ENCODE measurements around the gene CTNNA3.

The CTNNA3 gene

GRCh38 chr10:66167816-66168215, 1528.2 kb downstream of the CTNNA3 start:
- DNase-seq: no peak

- DNase-seq: no peak
Measured at GRCh38 chr10:66162560-66163143, 1533.3 kb downstream of the CTNNA3 start.

- no peak for DNase-seq
Measured at GRCh38 chr10:66151346-66151745, 1544.6 kb downstream of the CTNNA3 start.

- no peak for DNase-seq
Measured at GRCh38 chr10:66148312-66148711, 1547.7 kb downstream of the CTNNA3 start.

GRCh38 chr10:66144016-66144415, 1552.0 kb downstream of the CTNNA3 start:
- DNase-seq: no peak

GRCh38 chr10:66102756-66103155, 1593.2 kb downstream of the CTNNA3 start:
- DNase-seq: no peak

GRCh38 chr10:66098595-66099480, 1597.2 kb downstream of the CTNNA3 start:
- DNase-seq: no peak

- no peak for DNase-seq
Measured at GRCh38 chr10:66095610-66096009, 1600.4 kb downstream of the CTNNA3 start.

GRCh38 chr10:66085906-66086305, 1610.1 kb downstream of the CTNNA3 start:
- DNase-seq: no peak

GRCh38 chr10:66071907-66072306, 1624.1 kb downstream of the CTNNA3 start:
- no peak for DNase-seq

- DNase-seq: no peak
Measured at GRCh38 chr10:66058594-66058993, 1637.4 kb downstream of the CTNNA3 start.

- no peak for DNase-seq
Measured at GRCh38 chr10:66049335-66049734, 1646.7 kb downstream of the CTNNA3 start.

- DNase-seq: no peak
Measured at GRCh38 chr10:66045859-66046258, 1650.1 kb downstream of the CTNNA3 start.

- DNase-seq: no peak
Measured at GRCh38 chr10:66041771-66042170, 1654.2 kb downstream of the CTNNA3 start.

- no peak for DNase-seq
Measured at GRCh38 chr10:66038623-66039022, 1657.4 kb downstream of the CTNNA3 start.

- no peak for DNase-seq
Measured at GRCh38 chr10:66026321-66026720, 1669.7 kb downstream of the CTNNA3 start.

GRCh38 chr10:66025186-66025585, 1670.8 kb downstream of the CTNNA3 start:
- DNase-seq: no peak

- DNase-seq: no peak
Measured at GRCh38 chr10:66021423-66021822, 1674.6 kb downstream of the CTNNA3 start.

- DNase-seq: no peak
Measured at GRCh38 chr10:66008221-66008620, 1687.8 kb downstream of the CTNNA3 start.

- no peak for DNase-seq
Measured at GRCh38 chr10:66006411-66006810, 1689.6 kb downstream of the CTNNA3 start.

- no peak for DNase-seq
Measured at GRCh38 chr10:65993451-65993850, 1702.5 kb downstream of the CTNNA3 start.

GRCh38 chr10:65968871-65969270, 1727.1 kb downstream of the CTNNA3 start:
- DNase-seq: no peak

GRCh38 chr10:65968437-65968836, 1727.6 kb downstream of the CTNNA3 start:
- no peak for DNase-seq

- no peak for DNase-seq
Measured at GRCh38 chr10:65964205-65964604, 1731.8 kb downstream of the CTNNA3 start.

- DNase-seq: peak; percentile 10
Measured at GRCh38 chr10:65952086-65952485, 1743.9 kb downstream of the CTNNA3 start.

Measured in hematopoietic multipotent progenitor cell treated with erythropoietin and hydrocortisone succinate and interleukin-3 and kit ligand, for 4 days (in vitro differentiated cells).